ENCODE results near the gene SEPTIN7. TPM values are rescaled to one million over a fixed set of nuclear protein-coding genes. Genes with fewer than 3 reads are reported as not detected.

SEPTIN7 gene
- total and polyA plus RNA-seq, 3 experiments from 2014 or later = 270 to 671 (median 270) TPM

- POLR2A ChIA-PET = interaction anchor here (0.5 kb wide), 1 partner anchor 44 kb away, joined by 3 read pairs; no protein-coding TSS in a partner anchor
- Histone ChIP-seq H3K36me3 (ENCODE audit: insufficient read depth, low read length) (peaks cover 8% of the 10 kb centered on the region), H3K27me3 (ENCODE audit: insufficient read depth, low read length, poor library complexity, severe bottlenecking) (no peaks in the 10 kb centered on the region), H3K9me3 (ENCODE audit: low read length) (no peaks in the 10 kb centered on the region), H3K27ac (ENCODE audit: low read depth, low read length) (no peak overlapping the region), H3K4me3 (ENCODE audit: low read length) (no peak overlapping the region), H3K4me1 (ENCODE audit: insufficient read depth, low read length) (peaks cover 4% of the 10 kb centered on the region)
- no peaks in the 10 kb centered on the region for H3K27me3 Mint-ChIP-seq
- peaks cover 61 to 85% (median 77%) of the 10 kb centered on the region in 3 donors for H3K4me1 Mint-ChIP-seq
- H3K9me3 Mint-ChIP-seq = no peaks in the 10 kb centered on the region
- DNase-seq = peak in 1 of 5 donors; percentile 44
- CTCF ChIA-PET = no interaction called here
- peak overlapping the region in 2 of 8 donors; percentile 19 to 22 for H3K27ac Mint-ChIP-seq
- H3K4me3 Mint-ChIP-seq = no peak overlapping the region
- peaks cover 0 to 74% (median 1%) of the 10 kb centered on the region in 3 donors for H3K36me3 Mint-ChIP-seq
Observed at GRCh38 chr7:35846816-35847412, 46.1 kb downstream of the SEPTIN7 start.

- Mint-ChIP-seq H3K4me1 (peaks cover 62 to 85% (median 77%) of the 10 kb centered on the region in 3 donors), H3K36me3 (peaks cover 0 to 76% (median 0%) of the 10 kb centered on the region in 3 donors), H3K27ac (peak overlapping the region in 2 of 8 donors; percentile 24 to 30), H3K9me3 (no peaks in the 10 kb centered on the region), H3K4me3 (no peak overlapping the region), H3K27me3 (no peaks in the 10 kb centered on the region)
- CTCF ChIA-PET = no interaction called here
- Histone ChIP-seq H3K27ac (ENCODE audit: low read depth, low read length) (no peak overlapping the region), H3K4me3 (ENCODE audit: low read length) (no peak overlapping the region), H3K36me3 (ENCODE audit: insufficient read depth, low read length) (peaks cover 8% of the 10 kb centered on the region), H3K9me3 (ENCODE audit: low read length) (no peaks in the 10 kb centered on the region), H3K4me1 (ENCODE audit: insufficient read depth, low read length) (peaks cover 19% of the 10 kb centered on the region), H3K27me3 (ENCODE audit: insufficient read depth, low read length, poor library complexity, severe bottlenecking) (no peaks in the 10 kb centered on the region)
- POLR2A ChIA-PET = no interaction called here
- DNase-seq = no peak
Observed at GRCh38 chr7:35848725-35849124, 47.9 kb downstream of the SEPTIN7 start.

GRCh38 chr7:35849158-35849831, 48.4 kb downstream of the SEPTIN7 start:
- H3K4me1 ChIP-seq (ENCODE audit: insufficient read depth, low read length) = peaks cover 21% of the 10 kb centered on the region
- ChIA-PET CTCF (no interaction called here), POLR2A (no interaction called here)
- Mint-ChIP-seq H3K27me3 (no peaks in the 10 kb centered on the region), H3K9me3 (no peaks in the 10 kb centered on the region), H3K27ac (peak overlapping the region in 6 of 8 donors; percentile 4 to 74 (median 30)), H3K36me3 (peaks cover 0 to 70% (median 0%) of the 10 kb centered on the region in 3 donors), H3K4me1 (peaks cover 61 to 85% (median 77%) of the 10 kb centered on the region in 3 donors), H3K4me3 (no peak overlapping the region)
- peaks cover 8% of the 10 kb centered on the region for H3K36me3 ChIP-seq (ENCODE audit: insufficient read depth, low read length)
- H3K4me3 ChIP-seq (ENCODE audit: low read length) = no peak overlapping the region
- no peak overlapping the region for H3K27ac ChIP-seq (ENCODE audit: low read depth, low read length)
- no peaks in the 10 kb centered on the region for H3K27me3 ChIP-seq (ENCODE audit: insufficient read depth, low read length, poor library complexity, severe bottlenecking)
- H3K9me3 ChIP-seq (ENCODE audit: low read length) = no peaks in the 10 kb centered on the region
- DNase-seq = no peak

- ChIA-PET CTCF (interaction anchor here (0.9 kb wide), 1 partner anchor 140 kb away, joined by 3 read pairs; no protein-coding TSS in a partner anchor), POLR2A (no interaction called here)
- peaks cover 8% of the 10 kb centered on the region for H3K36me3 ChIP-seq (ENCODE audit: insufficient read depth, low read length)
- Mint-ChIP-seq H3K27me3 (no peaks in the 10 kb centered on the region), H3K36me3 (peaks cover 0 to 67% (median 0%) of the 10 kb centered on the region in 3 donors), H3K9me3 (no peaks in the 10 kb centered on the region), H3K4me1 (peaks cover 64 to 85% (median 83%) of the 10 kb centered on the region in 3 donors), H3K27ac (peak overlapping the region in 5 of 8 donors; percentile 1 to 76 (median 36)), H3K4me3 (no peak overlapping the region)
- no peak overlapping the region for H3K27ac ChIP-seq (ENCODE audit: low read depth, low read length)
- H3K27me3 ChIP-seq (ENCODE audit: insufficient read depth, low read length, poor library complexity, severe bottlenecking) = no peaks in the 10 kb centered on the region
- no peak overlapping the region for H3K4me3 ChIP-seq (ENCODE audit: low read length)
- DNase-seq = no peak
- H3K4me1 ChIP-seq (ENCODE audit: insufficient read depth, low read length) = peaks cover 23% of the 10 kb centered on the region
- no peaks in the 10 kb centered on the region for H3K9me3 ChIP-seq (ENCODE audit: low read length)
Observed at GRCh38 chr7:35849954-35850353, 49.1 kb downstream of the SEPTIN7 start.

Other genes with a start within 250 kb of the SEPTIN7 start
- gene HERPUD2, start 105.9 kb upstream of the SEPTIN7 start, total RNA-seq = 10 to 100 TPM; 31.3 to 34.1 TPM
- 121 TPM for gene HERPUD2, start 105.9 kb upstream of the SEPTIN7 start, polyA plus RNA-seq

All from CD8-positive, alpha-beta memory T cell (primary cell).